OCI-M2 (cell line): ENCODE results near the gene CALHM1.
"Not testable (repeated sequence)": the region's sequence is repeated elsewhere in the genome, so short reads cannot be mapped to it uniquely, and the experiment has no call there.

ENCODE experiments used
- DNase-seq: peaks from one replicate; lab custom pipeline; 2025; ENCODE audit not compliant: unreplicated experiment; lab: John Stamatoyannopoulos, UW

Gene CALHM1, protein sequence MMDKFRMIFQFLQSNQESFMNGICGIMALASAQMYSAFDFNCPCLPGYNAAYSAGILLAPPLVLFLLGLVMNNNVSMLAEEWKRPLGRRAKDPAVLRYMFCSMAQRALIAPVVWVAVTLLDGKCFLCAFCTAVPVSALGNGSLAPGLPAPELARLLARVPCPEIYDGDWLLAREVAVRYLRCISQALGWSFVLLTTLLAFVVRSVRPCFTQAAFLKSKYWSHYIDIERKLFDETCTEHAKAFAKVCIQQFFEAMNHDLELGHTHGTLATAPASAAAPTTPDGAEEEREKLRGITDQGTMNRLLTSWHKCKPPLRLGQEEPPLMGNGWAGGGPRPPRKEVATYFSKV

DNA sequence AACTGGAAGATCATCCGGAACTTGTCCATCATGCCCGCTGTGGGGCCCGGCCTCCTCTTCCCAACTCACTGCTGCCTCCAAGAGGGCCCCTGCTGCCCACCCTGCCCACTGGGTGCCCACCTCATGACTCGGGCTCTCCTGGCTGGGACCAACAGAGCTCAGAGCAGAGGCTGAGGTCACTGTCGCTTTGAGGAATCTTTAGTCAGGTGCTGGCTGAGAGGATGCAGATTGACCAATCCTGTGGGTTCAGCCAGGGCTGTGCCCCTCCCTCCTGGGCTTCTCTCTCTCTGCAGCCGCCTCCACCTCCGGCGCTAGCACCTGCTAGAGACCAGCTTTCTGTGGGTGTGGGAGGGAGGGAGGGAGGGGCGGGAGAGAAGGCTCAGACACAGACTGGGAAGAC is at the start of gene CALHM1:
Gene CALHM1 (minus strand): TSS at position 181 of the 400 bp plus-strand sequence. CDS start 149 bp downstream, at position 32.
- DNase-seq = no peak

DNA sequence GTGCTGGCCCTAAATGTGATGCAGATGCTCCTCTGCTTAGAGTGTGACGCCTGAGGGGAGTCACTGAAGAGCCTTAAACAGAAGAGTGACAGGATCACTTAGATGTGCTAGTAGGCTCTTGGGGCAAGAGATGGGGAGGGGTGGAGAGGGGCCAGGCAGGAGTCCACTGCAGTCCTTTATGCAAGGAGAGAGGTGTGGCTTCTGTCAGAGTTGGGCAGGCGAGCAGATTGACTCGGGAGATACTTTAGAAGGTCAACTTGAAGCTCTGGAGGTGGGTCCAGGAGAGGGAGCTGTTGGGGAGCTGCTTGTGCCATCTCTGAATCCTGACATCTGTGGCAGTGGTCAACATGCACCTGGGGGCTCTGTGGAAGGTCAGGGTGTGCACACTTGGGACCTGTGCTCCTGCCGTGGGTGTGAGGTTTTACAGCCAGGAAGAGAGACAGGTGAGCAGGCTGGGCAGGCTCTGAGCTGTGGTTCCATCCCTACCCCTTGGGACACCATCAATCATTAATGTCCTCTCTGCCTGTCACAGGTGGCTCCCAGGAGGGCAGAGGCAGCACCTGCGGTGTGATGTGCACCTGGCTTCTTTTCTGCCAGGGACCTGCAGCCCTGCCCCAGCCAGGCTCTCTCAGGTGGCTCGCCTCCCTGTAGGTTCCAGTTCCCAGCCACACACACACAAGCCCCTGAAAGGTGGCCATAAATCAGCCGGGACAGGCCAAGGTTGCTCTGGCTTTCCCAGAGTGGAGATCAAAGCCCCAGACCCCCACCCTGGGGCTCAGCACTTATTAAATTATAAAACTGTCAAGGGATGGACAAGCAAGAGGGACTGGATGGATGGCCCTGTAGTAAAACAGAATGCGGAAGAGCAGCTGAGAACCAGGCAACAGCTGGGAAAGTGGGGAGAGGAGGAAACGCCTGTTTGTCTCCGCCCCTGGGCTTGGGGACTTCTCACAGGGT is 48.8 kb upstream of the CALHM1 start:
- DNase-seq = no peak

DNA sequence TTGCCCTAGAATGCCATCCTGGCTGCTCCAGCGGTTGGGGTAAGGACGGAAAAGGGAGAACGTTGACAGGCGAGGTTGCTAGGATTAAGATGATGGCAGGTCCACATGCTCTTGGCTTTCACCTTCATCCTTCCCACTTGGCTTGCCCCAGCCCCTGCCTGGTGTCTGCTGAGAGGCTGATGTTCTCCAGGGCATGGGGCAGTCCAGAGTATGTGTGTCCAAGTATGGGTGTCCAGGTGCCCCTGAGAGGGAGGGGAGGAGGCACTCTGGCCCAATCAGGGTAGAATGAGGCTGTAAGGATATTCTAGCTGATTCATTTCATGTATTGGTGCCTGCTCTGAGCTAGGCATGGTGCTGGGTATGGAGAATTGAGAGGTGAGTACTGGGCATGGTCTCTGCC is 47.4 kb upstream of the CALHM1 start:
- no peak for DNase-seq

DNA sequence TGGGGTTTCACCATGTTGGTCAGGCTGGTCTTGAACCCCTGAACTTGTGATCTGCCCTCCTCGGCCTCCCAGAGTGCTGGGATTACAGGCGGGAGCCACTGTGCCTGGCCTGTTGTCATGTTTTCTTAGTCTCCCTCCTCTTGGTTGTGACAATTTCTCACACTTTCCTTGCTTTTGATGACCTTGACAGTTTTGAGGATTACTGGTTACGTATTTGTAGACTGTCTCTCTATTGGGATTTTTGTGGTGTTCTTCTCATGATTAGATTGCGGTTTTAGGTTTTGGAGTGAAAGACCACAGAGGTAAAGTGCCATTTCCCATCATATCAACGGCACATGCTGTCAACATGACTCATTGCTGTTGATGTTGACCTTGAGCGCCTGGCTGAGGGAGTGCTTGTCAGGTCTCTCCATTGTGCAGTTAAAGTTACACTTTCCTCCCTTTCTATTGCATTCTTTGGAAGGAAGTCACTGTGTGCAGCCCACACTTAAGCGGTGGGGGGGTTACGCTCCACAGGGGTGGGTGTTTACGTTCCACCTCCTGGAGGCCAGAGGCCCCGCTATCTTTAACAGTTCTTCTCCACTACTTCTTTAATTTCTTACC is 45.6 kb upstream of the CALHM1 start:
- peak; percentile 82 for DNase-seq

DNA sequence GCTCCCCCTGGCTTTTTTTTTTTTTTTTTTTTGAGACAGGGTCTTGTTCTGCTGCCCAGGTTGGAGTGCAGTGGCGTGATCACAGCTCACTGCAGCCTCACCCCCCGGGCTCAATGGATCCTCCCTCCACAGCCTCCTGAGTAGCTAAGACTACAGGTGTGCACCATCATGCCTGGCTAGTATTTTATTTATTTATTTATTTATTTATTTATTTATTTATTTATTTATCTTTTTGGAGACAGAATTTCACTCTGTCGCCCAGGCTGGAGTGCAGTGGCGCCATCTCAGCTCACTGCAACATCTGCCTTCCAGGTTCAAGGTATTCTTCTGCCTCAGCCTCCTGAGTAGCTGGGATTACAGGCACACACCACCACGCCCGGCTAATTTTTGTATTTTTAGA is 45.1 kb upstream of the CALHM1 start:
- DNase-seq = not testable (repeated sequence)

DNA sequence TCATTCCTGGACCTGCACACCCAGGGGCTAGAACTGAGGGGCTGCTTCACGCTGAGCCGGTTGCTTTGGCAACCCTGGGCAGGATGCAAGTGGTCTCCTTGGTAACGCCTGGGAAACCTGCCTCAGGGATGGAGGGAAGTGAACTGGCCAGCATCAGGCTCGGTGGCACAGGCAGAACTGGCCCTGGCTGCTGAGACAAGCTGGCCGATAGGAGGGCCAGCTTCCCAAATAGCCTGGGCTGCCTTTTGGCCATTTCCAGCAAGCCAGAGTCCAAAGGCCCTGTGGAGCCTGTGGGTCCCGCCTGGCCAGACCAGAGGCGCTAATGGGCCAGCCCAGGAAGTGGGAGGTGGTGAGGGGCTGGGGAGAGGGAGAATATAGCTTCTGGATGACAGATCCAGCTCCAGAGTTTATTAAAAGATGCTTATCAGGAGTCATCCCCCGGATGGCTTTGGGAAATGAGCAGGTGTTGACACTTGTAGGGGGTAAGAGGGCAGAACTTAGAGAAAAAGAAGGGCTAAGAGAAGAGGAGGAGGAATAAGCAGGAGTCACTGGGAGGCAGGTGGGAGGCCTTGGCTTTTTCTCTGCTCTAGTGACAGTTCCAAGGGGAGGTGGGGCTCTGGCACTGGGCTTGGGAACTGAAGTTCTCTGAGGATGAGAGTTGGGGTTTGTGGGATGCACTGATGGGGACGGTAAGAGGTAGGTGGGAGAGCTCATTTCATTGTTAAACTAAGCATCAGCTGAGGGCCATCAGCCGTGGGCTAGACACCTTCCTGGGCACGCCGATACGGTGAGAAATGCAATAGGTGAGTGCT is 44.4 kb upstream of the CALHM1 start:
- DNase-seq = no peak

DNA sequence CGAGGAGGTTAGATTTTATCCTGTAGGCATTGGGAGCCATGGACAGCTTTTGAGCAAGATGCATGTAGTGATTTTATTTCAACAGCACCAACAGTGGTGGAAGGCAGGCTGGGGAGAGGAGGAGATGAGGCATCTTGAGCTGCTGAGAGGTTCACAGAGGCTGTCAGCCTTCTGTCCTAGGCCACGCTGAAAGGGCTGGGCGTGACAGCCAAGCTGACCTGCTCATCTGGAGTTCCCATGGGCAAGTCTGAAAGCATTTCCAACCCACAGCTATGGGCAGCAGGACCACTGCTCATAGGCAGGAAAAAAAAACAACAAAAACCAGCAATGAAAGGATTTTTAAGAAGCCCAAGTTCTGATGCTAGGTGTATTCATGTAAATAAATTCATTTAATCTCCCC is 42.5 kb upstream of the CALHM1 start:
- DNase-seq = no peak

DNA sequence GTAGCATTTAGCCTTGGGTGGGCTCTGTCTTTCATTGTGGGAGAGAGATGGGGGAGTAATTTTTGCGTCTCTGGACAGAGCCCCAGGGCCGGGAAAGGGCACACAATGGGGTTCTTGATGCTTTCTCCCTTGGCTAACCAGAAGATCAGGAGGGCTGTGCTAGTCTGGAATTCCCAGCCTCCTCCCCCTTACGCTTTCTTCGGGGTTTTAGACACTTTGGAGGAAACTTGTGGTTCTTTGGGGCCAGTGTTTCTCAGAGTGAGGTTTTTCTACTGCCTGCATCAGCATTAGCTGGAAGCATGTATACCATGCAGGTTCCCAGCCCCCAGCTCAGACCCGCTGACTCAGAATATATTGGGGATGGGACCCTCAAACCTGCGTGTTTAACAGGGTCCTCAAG is 41.8 kb upstream of the CALHM1 start:
- no peak for DNase-seq

DNA sequence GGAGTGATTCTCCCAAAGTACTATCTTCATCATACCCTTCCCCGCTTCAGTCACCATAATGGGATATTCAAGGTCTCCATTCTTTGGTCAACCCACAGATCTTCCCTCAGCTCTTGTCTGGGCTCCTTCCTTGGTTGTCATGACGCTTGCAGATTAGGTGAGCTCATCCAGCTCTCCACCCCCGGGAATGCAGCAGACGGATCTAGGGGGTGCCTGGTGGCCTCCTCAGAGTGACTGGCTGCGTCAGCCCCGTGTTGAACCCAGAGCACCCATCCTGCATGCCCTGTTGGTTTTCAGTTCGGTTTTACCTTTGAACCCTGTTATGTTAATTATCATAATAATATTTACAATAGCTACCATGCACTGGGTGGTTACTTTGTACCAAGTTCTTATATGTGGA is 41.2 kb upstream of the CALHM1 start:
- DNase-seq = no peak

DNA sequence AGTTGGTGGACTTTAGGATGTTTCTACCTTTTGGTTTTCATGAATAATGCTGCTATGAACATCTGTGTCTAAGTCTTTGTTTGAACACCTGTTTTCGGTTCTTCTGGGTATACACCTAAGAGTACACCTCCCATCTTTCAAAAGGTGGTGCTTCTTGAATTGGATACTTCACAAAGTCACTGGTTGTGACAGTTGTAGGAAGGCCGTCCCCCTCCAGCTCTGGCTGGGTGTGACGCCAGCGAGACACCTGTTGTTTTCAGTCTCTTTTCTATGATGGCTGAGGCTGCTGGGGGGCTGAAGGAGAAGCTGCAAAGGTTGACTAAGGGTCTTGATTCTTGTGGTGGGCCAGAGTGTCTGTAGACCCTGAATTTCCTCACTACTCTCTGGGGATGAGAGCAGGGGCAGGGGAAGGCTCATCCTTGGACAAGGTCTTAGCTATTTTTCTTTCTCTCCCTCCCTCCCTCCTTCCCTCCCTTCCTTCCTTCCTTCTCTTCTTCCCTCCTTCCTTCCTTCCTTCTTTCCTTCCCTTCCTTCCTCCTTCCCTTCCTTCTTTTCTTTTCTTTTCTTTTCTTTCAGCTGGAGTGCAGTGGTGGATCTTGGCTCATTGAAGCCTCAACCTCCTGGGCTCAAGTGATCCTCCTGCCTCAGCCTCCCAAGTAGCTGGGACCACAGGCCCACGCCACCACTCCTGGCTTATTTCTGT is 40.4 kb upstream of the CALHM1 start:
- DNase-seq = no peak

DNA sequence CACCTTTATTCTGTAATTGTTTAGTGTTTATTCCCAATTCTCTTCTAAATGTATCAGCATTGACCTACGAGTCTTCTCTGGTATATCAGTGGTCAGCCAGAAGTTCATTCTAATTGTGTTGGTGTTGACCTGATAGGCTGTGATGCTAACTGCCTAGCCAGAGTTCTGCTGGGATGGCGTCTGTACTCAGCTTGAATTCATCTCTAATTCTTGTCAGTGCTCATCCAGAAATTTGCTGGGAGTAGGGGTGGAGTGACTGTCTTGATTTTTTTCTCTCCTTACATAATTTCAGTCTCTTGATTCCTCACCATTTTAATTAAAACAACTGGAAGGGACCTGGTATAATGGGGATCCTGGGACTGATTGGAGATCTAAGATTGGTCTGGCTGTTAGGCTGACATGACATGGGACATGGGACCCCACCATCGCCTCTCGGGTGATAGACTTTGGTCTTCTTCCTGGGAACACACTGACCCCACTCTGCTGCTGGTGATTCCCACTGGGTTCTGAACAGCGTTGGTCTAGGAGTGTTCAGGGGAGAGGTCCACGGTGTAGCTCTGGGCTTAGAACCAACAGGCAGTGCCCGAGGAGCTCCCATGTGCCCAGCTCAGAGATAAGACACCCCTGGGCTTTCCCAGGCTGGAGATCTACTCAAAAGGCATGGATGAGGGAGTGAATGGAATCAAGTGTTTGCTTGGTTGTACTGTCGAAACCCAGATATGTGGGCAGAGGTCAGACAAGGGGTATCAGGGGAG is 38.6 kb upstream of the CALHM1 start:
- no peak for DNase-seq

DNA sequence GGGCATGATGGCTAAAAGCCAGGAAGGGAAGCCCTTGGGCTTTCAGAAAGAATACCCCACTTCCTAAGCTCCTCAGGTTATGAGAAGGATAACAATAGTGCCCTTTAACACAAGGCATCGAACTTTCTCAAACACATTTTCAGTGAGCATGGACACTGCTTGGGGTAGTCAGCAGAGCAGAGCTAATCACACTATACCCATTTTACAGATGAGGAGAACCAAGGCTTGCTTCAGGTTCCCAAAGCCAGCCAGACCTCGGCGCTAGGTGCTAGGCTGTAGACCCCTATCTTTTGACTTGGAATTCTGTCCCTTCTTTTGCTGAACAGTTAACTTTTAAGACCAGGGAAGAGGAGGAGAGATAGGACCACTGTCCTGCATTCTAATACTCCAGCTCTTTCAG is 36.6 kb upstream of the CALHM1 start:
- no peak for DNase-seq

DNA sequence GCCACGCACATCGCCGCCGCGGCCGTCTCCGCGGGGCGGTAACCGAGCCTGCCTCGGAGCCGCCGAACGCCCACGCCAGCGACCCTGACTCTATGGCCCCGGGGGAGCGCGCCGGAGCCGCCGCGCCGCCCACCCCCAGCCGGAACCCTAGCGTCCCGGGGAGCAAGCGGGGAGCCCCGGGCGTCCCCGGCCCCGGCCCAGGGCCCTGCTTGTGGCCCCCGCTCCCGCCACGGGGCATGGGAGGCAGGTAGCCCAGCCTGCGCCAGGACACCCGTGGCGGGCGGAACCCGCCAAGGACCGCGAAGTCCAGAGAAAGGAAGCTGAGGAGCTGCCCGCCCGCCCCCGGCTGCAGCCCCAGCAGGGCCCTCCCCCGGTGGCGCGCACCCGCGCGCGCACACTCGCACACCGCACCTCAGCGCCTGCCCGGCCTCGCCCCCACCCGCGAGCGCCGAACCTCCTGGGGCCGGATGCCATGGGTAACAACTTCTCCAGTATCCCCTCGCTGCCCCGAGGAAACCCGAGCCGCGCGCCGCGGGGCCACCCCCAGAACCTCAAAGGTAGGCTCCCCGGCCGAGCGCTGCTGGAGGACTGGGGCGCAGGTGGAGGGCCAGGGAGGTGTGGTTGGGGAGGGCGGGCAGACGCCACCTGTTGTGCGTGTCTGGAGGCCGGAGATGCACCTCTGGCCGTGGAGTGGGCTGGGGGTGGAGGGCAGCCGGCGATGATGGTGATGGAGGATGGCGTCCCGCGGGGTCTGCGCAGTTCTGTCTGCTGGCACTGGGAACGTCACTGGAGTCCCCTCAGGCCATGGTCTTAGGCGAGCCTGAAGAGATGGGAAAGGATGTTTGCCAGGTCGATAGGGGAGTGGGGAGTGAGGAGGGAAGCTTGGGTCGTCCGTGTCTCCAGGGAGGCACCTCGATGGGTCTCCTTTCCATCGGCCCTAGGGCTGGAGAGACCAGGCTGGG is 35.5 kb upstream of the CALHM1 start:
- no peak for DNase-seq

DNA sequence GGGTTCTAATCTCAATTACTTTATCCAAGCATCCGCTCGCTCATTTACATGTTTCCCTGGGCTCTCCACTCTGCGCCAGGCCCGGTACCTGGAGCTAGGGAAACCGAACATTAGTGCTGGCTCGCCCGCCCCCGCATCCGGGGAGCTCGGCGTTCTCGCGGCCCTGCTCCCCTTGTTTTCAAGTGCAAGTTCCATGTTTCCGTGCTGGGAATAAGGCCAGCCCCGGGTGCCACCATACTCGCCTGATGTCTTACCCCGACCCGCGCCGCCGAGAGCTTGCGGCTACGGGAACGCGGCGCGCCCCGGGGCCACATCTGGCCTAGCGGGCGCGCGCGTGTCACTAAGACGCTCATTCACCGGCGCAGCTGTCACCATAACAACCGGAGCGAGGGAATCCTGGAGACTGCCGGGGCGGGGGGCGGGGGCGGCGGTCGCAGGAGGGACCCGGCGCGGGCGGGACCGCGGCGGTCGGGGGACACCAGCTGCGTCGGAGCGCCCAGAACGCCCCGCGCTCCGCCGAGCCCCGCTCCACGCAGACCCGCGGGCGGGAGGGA is 34.7 kb upstream of the CALHM1 start, which contains the start of gene NEURL1:
Gene NEURL1 (plus strand): TSS at position 344 of the 554 bp plus-strand sequence. CDS start 683 bp downstream, outside the sequence.
- DNase-seq = no peak

DNA sequence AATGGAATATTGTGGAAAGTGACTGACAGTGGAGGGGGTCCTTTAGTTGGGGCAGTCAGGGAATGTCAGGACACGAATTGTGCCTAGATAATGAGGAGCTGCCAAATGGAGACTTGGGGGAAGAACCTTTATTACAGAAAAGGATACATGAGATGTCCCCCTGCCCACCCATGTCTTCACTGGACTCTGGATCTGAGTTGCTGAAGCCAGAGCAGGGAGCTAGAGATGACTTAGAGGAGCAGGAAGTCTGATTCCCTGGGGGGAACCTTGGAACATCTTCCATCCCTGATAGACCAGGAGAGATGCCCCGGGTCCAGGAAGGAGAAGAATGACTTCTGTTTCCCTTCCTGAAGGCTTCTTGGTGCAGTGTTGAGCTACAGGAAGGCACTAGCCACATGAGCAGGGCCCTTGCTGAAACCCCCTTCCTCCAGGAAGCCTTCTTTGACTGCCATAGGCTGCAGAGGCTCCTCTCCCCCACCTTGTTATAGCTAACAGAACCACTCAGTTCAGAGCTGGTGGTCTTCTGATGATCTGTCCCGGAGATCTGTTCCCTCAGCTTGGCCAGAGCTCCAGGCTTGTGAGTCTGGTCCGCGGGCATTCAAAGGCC is 34.1 kb upstream of the CALHM1 start:
- no peak for DNase-seq

DNA sequence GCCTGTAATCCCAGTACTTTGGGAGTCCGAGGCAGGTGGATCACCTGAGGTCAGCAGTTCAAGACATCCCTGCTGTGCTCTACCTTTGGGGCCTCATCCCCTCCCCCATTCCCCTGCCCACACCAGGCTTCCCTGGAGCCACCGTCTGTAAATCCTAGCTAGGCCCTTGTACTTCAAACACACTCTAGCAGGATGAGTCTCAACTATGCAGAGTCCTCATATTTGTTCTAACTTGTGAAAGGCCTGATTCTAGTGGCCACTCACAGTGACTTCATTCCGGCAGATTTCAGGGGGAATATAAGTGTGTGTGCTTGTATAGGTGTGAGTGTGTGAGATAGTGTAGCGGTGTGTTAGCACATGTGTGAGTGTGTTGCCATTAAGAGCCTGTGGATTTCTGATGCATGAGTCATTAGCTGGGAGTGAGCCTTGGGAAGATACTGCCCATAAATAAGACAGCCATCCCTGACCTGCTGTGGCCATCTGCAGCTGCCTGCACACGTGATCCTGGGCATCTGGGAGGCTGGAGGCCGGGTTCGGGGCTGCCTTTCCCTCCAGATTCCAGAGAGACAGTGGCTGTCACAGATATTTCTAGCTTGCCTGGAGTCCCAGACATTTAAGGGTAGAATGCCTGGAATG is 33.1 kb upstream of the CALHM1 start:
- DNase-seq = no peak

DNA sequence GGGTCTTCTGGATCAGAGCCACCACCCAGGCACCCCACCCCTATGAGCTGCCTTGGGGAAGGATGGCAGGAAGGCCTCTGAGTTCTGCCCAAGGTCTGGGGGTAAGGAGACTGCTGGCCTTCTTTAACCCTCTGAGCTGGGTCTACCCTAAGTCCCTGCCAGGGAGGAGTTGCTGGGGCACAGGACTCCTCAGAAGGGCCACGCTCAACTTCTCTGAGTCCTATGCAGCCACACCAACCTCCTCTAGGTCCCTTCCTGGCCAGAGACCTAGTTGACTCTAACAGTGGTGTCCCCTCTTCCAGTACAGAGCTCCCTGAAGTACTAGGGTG is 32.2 kb upstream of the CALHM1 start:
- no peak for DNase-seq
